ENCODE results near the gene TUSC1.
"Not testable (repeated sequence)": the region's sequence is repeated elsewhere in the genome, so short reads cannot be mapped to it uniquely, and the experiment has no call there.

Gene TUSC1

DNA sequence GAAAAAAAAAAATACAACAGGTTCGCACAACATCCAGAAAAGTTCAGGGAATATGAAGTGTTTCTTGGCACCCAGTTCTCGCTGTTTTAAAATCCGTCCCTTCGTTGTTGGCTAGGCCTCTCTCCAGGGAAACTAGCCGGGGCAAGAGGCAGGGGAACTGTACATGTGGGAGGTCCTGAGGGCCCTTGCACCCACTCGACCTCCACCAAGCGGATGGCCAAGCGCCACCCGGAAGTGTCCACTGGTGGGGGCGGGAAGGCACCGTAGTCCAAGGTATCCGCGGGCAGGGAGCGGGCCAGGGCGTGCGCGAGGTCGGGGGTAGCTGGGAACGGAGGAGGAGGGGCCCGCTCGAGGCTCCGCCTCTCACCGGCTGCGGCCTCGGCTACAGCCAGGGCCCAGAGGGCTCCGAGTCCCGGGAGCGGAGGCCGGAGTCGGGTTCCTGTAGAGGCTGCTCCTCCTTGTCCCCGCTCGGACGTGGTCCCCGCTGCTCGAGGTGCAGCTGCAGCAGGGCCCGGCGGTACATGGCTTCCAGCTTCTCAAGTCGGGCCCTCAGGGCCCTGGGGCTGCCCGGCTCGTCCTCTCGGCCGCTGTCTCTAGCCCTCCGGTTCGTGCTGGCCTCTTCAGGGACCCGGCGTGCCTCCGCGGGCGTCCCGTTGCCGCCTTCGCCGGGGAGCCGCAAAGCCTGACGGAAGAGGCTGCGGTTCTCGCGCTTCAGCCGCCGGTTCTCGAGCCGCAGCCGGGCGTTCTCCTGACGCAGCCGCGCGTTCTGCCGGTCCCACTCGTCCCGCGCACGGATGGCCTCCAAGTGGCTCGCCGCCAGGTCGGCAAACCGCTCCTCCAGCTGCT, 720 bp downstream of the TUSC1 start:
- peak; percentile 62 to 74 for DNase-seq
- no peak for TF ChIP-seq GATA1 (IDR thresholded peaks at IDR 0.05; ENCODE audit: low read depth, low read length)
- peak; percentile 59 for TF ChIP-seq POLR2A (IDR thresholded peaks at IDR 0.05; ENCODE audit: low read length)

DNA sequence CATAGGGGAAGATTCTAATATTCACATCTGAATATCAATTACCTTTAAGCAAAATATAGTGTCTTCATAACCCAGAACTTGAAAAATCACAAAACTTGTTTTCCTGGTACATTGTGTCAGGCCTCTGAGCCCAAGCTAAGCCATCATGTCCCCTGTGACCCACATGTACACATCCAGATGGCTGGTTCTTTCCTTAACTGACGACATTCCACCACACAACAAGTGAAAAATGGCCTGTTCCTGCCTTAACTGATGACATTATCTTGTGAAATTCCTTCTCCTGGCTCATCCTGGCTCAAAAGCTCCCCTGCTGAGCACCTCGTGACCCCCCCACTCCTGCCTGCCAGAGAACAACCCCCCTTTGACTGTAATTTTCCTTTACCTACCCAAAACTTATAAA, 2.4 kb downstream of the TUSC1 start:
- DNase-seq = not testable (repeated sequence)

DNA sequence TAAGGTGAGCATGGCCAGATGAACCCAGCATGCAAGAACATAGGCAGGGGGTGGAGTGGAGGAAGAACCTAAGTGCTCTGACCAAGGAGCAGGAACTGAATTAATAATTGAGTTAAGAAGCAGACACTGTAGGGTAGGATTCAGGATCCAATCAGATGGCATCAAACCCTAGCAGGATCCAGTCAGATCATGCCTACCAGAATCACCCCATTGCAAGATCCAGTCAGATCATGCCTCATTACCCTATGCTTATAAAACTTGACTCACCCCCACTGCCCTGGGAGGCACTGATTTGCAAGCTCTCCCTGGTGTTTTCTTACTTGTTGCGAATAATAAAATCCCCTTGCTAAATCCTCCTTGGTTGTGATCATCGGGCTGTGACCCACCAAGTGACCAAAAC, 19.7 kb downstream of the TUSC1 start:
- no peak for DNase-seq
- no peak for TF ChIP-seq GATA1 (IDR thresholded peaks at IDR 0.05; ENCODE audit: low read depth, low read length)

- no peak for DNase-seq
- no peak for TF ChIP-seq POLR2A (IDR thresholded peaks at IDR 0.05; ENCODE audit: low read length)
- TF ChIP-seq GATA1 (IDR thresholded peaks at IDR 0.05; ENCODE audit: low read depth, low read length) = no peak
Observed at GRCh38 chr9:25654417-25654816, 23.8 kb downstream of the TUSC1 start.

- TF ChIP-seq POLR2A (IDR thresholded peaks at IDR 0.05; ENCODE audit: low read length) (no peak), GATA1 (IDR thresholded peaks at IDR 0.05; ENCODE audit: low read depth, low read length) (no peak)
- no peak for DNase-seq
Observed at GRCh38 chr9:25648116-25648515, 30.1 kb downstream of the TUSC1 start.

- DNase-seq = no peak
- TF ChIP-seq GATA1 (IDR thresholded peaks at IDR 0.05; ENCODE audit: low read depth, low read length) = no peak
- TF ChIP-seq POLR2A (IDR thresholded peaks at IDR 0.05; ENCODE audit: low read length) = no peak
Observed at GRCh38 chr9:25636026-25636425, 42.2 kb downstream of the TUSC1 start.

DNA sequence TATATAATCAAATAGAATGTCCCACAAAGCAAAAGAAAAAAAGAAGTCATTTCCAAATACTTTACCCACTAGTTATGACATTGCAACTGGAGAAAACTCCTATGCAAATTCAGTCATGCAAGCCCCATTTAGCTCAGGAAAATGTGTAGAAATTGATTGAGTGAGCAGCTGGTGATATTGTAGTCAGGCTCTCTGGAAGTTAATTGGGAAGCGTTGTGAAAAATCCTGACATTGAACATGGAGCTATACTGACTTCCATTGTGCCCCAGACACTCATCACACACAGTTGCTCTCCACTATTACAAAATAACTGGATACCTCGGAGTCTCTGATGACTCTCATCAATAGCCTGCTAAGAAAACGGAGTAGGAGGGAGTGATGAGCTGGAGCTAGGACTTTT, 49.0 kb downstream of the TUSC1 start:
- TF ChIP-seq GATA1 (IDR thresholded peaks at IDR 0.05; ENCODE audit: low read depth, low read length) (no peak), POLR2A (IDR thresholded peaks at IDR 0.05; ENCODE audit: low read length) (no peak)
- no peak for DNase-seq
